ENCODE data around the gene ACOD1. TPM values are rescaled to one million over a fixed set of nuclear protein-coding genes. Genes with fewer than 3 reads are reported as not detected.

The ACOD1 gene
- total RNA-seq, 1 donor from 2014 or later, result not detected

- Mint-ChIP-seq H3K4me1 (ENCODE audit: low read depth) (peaks cover 4% of the 10 kb centered on the region), H3K9me3 (ENCODE audit: low read depth) (no peaks in the 10 kb centered on the region), H3K4me3 (ENCODE audit: unreplicated experiment) (no peak overlapping the region), H3K27ac (ENCODE audit: unreplicated experiment) (peak overlapping the region; percentile 65), H3K36me3 (ENCODE audit: low read depth) (peaks cover 16% of the 10 kb centered on the region), H3K27me3 (ENCODE audit: low read depth) (no peaks in the 10 kb centered on the region)
- TF ChIP-seq CTCF (IDR thresholded peaks at IDR 0.05), result no peak
- DNase-seq (ENCODE audit: low spot score), result no peak
These were observed 53.8 kb downstream of the ACOD1 start for GRCh38 chr13:77001963-77002587.

GRCh38 chr13:77002590-77003190 lies 54.4 kb downstream of the ACOD1 start:
- peak overlapping the region; percentile 4 for H3K27ac Mint-ChIP-seq (ENCODE audit: unreplicated experiment)
- TF ChIP-seq CTCF (IDR thresholded peaks at IDR 0.05), result peak; percentile 83
- peaks cover 18% of the 10 kb centered on the region for H3K36me3 Mint-ChIP-seq (ENCODE audit: low read depth)
- peaks cover 4% of the 10 kb centered on the region for H3K4me1 Mint-ChIP-seq (ENCODE audit: low read depth)
- H3K4me3 Mint-ChIP-seq (ENCODE audit: unreplicated experiment), result no peak overlapping the region
- DNase-seq (ENCODE audit: low spot score), result no peak
- no peaks in the 10 kb centered on the region for H3K27me3 Mint-ChIP-seq (ENCODE audit: low read depth)
- H3K9me3 Mint-ChIP-seq (ENCODE audit: low read depth), result no peaks in the 10 kb centered on the region

Other genes starting within 250 kb of the ACOD1 start
- gene KCTD12, start 62.1 kb upstream of the ACOD1 start, total RNA-seq, result 33.8 to 49.6 TPM (median 34.1 TPM) in 3 replicates
- 22.7 to 37.4 TPM (median 27.2 TPM) in 3 replicates for gene CLN5, start 43.6 kb downstream of the ACOD1 start, total RNA-seq
- gene FBXL3, start 78.6 kb downstream of the ACOD1 start, total RNA-seq, result 39.1 to 41.8 TPM (median 40.6 TPM) in 3 replicates

All from chondrocyte (in vitro differentiated cells).